ENCODE measurements around the gene MDC1. TPM values are rescaled to one million over a fixed set of nuclear protein-coding genes. Genes with fewer than 3 reads are reported as not detected.

MDC1 gene
- total RNA-seq, 1 experiment from 2014 or later: 75.8 TPM

DNA sequence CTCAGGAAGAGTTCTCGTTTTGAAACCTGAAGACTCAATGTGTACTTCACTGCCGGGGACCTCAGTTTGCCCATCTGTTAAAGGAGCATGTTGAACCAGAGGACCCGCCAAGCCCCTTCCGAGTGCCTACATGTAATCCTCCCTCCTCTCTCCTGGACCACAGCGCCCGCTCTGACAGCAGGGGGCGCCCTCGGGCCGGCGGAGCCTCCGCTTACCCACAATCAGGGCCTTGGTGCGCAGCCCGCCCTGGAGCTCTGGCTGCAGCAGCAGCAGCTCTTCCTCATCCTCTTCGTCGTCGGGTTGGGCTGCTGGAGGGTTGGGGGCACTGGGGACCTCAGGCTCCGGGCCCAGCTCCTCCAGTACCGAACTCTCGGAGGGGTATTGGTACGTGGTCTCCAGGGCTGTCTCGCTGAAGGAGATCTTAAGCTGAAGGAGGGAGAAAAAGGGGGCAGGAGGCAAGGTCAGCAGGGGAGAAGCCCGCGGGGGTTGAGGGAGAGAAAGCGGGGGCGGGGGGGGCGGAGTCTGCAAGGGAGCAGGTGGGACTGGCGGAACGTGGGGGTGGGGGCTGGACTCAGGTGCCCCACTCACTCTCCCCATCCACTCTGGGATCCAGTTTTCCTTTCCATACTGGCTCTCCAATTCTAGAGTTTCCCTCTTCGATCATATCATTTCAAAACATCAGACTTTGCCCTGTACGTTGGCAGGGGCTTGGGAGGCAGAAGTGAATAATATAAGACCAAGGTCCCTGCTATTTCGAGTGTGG is 37.9 kb downstream of the MDC1 start:
- Histone ChIP-seq H3K27me3 (ENCODE audit: insufficient read depth, low read length) (no peaks in the 10 kb centered on the region), H3K4me2 (ENCODE audit: low read length) (peak overlapping the region; percentile 36), H3K9me2 (ENCODE audit: insufficient read depth) (no peaks in the 10 kb centered on the region), H3K27ac (ENCODE audit: low read depth, low read length) (0 out of 2 replicates have a peak overlapping the region, but pooled peaks have one; percentile 8), H3K4me1 (ENCODE audit: control insufficient read depth in 1 of 2, insufficient read depth in 2 of 2, low read length in 2 of 2) (peaks cover 22 to 34% of the 10 kb centered on the region in 2 experiments), H3K79me2 (ENCODE audit: insufficient read depth, low read length) (peaks cover 35% of the 10 kb centered on the region), H2AFZ (ENCODE audit: low read depth, low read length, poor library complexity, severe bottlenecking) (no peak overlapping the region), H3K9me3 (ENCODE audit: control insufficient read depth in 1 of 2, insufficient read depth in 1 of 2, low read depth in 1 of 2, low read length in 2 of 2) (no peaks in the 10 kb centered on the region), H3K36me3 (ENCODE audit: control insufficient read depth in 1 of 2, insufficient read depth in 2 of 2, low read length in 2 of 2) (peaks cover 9 to 19% of the 10 kb centered on the region in 2 experiments; a peak in 3 of 4 replicates), H3K4me3 (replicated peaks in 1 of 2; ENCODE audit: low read depth in 1 of 2, low read length in 2 of 2) (no peak overlapping the region), H3K9ac (ENCODE audit: low read length) (0 out of 2 replicates have a peak overlapping the region, but pooled peaks have one; percentile 19), H4K20me1 (ENCODE audit: insufficient read depth) (no peaks in the 10 kb centered on the region)
- ChIA-PET RAD21 (ENCODE audit: low non-redundant PET in 1 of 2, low total read pairs in 2 of 2, uncharacterized antibody in 2 of 2, unreplicated experiment in 2 of 2) (interaction anchor here (1.0 to 2.0 kb wide), 4 partner anchors 44 to 52 kb away, joined by 3 to 22 read pairs (median 12); no protein-coding TSS in a partner anchor), POLR2A (interaction anchor here (0.7 to 2.6 kb wide), 6 partner anchors 8 to 82 kb away, joined by 4 to 15 read pairs (median 6); partner anchors contain the start of gene MDC1), CTCF (interaction anchor here (0.6 to 3.9 kb wide), 16 partner anchors 8 to 688 kb away, joined by 3 to 70 read pairs (median 6); partner anchors contain the start of genes MDC1, NRM and TUBB)
- intact Hi-C loops (cut with micrococcal nuclease): loop anchor here (1.0 to 5.0 kb wide), 5 partner anchors 43 to 408 kb away; no protein-coding TSS in a partner anchor
- TF ChIP-seq POLR2A (IDR thresholded peaks at IDR 0.05; ENCODE audit: borderline replicate concordance, extremely low read depth, insufficient read depth, insufficient read length): no peak
- TF ChIP-seq, protein P1, sequence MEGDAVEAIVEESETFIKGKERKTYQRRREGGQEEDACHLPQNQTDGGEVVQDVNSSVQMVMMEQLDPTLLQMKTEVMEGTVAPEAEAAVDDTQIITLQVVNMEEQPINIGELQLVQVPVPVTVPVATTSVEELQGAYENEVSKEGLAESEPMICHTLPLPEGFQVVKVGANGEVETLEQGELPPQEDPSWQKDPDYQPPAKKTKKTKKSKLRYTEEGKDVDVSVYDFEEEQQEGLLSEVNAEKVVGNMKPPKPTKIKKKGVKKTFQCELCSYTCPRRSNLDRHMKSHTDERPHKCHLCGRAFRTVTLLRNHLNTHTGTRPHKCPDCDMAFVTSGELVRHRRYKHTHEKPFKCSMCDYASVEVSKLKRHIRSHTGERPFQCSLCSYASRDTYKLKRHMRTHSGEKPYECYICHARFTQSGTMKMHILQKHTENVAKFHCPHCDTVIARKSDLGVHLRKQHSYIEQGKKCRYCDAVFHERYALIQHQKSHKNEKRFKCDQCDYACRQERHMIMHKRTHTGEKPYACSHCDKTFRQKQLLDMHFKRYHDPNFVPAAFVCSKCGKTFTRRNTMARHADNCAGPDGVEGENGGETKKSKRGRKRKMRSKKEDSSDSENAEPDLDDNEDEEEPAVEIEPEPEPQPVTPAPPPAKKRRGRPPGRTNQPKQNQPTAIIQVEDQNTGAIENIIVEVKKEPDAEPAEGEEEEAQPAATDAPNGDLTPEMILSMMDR (IDR thresholded peaks at IDR 0.05 in 2 of 3, conservative IDR thresholded peaks at IDR 0.05 in 1 of 3; ENCODE audit: borderline replicate concordance in 1 of 3, insufficient read depth in 1 of 3, low read depth in 2 of 3, low read length in 2 of 3): peak in 2 of 3 experiments; percentile 96; a peak in 4 of 6 replicates
- TF ChIP-seq YY1 (IDR thresholded peaks at IDR 0.05; ENCODE audit: extremely low read depth, insufficient replicate concordance, low read depth, low read length): peak; percentile 61
- no peak for TF ChIP-seq TCF7L2 (IDR thresholded peaks at IDR 0.05; ENCODE audit: borderline replicate concordance, extremely low read depth, insufficient read depth, insufficient read length)
- TF ChIP-seq RAD21 (IDR thresholded peaks at IDR 0.05; ENCODE audit: low read depth): no peak
- peak; percentile 85 for ATAC-seq
- no TSS peak for BruUV-seq (replicated peaks)
- no peak for DNase-seq (ENCODE audit: low read depth, low spot score)
